Measurements from ENCODE around the gene PAPOLB. TPM values are rescaled to one million over a fixed set of nuclear protein-coding genes. Genes with fewer than 3 reads are reported as not detected.

Gene PAPOLB
- polyA plus RNA-seq, 12 donors = 0.04 to 0.12 (median 0.06) TPM; not detected in 8

- no peak for DNase-seq
Measured at GRCh38 chr7:4878336-4879335, 16.8 kb upstream of the PAPOLB start.

GRCh38 chr7:4876586-4876985, 14.8 kb upstream of the PAPOLB start:
- no peak for DNase-seq

GRCh38 chr7:4875391-4875790, 13.6 kb upstream of the PAPOLB start:
- no peak for DNase-seq

GRCh38 chr7:4873071-4873944, 11.5 kb upstream of the PAPOLB start:
- DNase-seq = no peak

GRCh38 chr7:4871930-4872675, 10.3 kb upstream of the PAPOLB start:
- no peak for DNase-seq

- DNase-seq = no peak
Measured at GRCh38 chr7:4871056-4871680, 9.3 kb upstream of the PAPOLB start.

- DNase-seq = no peak
Measured at GRCh38 chr7:4868493-4868892, 6.7 kb upstream of the PAPOLB start.

- DNase-seq = no peak
Measured at GRCh38 chr7:4866528-4867496, 5.0 kb upstream of the PAPOLB start.

GRCh38 chr7:4862156-4862555, 326 bp upstream of the PAPOLB start:
- DNase-seq = no peak

- no peak for DNase-seq
Measured at GRCh38 chr7:4861227-4861626, 603 bp downstream of the PAPOLB start.

GRCh38 chr7:4857189-4857588, 4.6 kb downstream of the PAPOLB start:
- no peak for DNase-seq

- no peak for DNase-seq
Measured at GRCh38 chr7:4856336-4857057, 5.3 kb downstream of the PAPOLB start.

GRCh38 chr7:4854916-4855315, 6.9 kb downstream of the PAPOLB start:
- DNase-seq = no peak

- DNase-seq = no peak
Measured at GRCh38 chr7:4851459-4852422, 10.1 kb downstream of the PAPOLB start.

GRCh38 chr7:4850262-4850795, 11.5 kb downstream of the PAPOLB start:
- no peak for DNase-seq

GRCh38 chr7:4849390-4849789, 12.4 kb downstream of the PAPOLB start:
- no peak for DNase-seq

GRCh38 chr7:4845740-4846142, 16.1 kb downstream of the PAPOLB start:
- DNase-seq = no peak
